Measurements from ENCODE around the gene C10orf120. TPM values are rescaled to one million over a fixed set of nuclear protein-coding genes. Genes with fewer than 3 reads are reported as not detected.

The C10orf120 gene
- total and polyA plus RNA-seq, 9 of the 15 experiments (the other 6 are each of a cell fraction or from before 2014, with no cell fraction given): not detected

DNA sequence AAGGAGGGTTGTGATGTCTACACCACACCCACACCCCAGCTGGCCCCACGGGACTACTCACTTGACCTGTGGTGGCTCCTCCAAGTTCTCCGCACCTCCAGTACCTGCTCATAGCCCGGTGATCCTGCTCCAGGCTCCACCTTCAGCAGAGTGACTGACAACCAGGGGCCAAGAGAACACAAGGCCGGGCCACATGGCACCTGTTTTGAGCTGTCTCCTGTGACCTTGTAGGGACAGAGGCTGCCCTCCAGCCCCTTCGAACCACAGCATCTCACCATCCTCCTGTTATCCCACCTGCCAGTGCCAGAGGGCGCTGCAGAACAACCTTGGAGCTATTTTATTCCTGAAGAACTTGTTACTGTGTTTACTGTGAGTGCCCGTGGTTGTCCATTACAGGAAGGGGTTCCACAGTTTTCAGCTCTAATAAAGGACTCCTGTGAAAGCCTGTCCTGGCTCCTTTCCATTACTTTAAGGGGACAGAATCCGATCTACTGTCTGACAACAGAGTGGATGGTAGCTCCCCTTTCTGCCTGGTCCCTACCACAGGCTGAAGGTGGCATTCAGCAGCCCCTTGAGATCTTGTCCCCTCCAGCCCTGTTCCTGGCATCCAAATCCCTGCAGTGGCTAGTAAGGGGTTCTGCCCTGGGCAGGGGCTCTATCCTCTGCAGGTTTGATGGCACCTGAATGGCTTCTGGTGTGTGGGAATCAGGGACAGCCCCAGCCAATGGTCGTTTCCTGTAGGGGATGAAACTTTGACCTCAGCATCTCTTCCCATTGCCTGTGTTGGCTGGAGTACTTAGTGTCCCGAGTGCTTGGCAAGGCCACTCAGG, 50.8 kb downstream of the C10orf120 start:
- no peaks in the 10 kb centered on the region for H4K20me1 ChIP-seq (replicated peaks; ENCODE audit: control insufficient read depth, insufficient read depth, low read length)
- peak; percentile 82 for ATAC-seq
- TF ChIP-seq CREM (IDR thresholded peaks at IDR 0.05; ENCODE audit: low read depth): no peak
- no peak for TF ChIP-seq U2AF1 (optimal IDR thresholded peaks at IDR 0.05; ENCODE audit: low read depth, low read length)
- TF ChIP-seq ZNF41 (CRISPR knock-in tag; conservative IDR thresholded peaks at IDR 0.05): no peak
- no peak for TF ChIP-seq PPARD (CRISPR knock-in tag; IDR thresholded peaks at IDR 0.05)
- TF ChIP-seq RFX7 (CRISPR knock-in tag; IDR thresholded peaks at IDR 0.05): no peak
- TF ChIP-seq HMGXB4 (CRISPR knock-in tag; IDR thresholded peaks at IDR 0.05): no peak
- TF ChIP-seq USF2 (CRISPR knock-in tag; IDR thresholded peaks at IDR 0.05): no peak
- TF ChIP-seq KLF16 (IDR thresholded peaks at IDR 0.05): no peak
- no peak for TF ChIP-seq NR2C2 (CRISPR knock-in tag; IDR thresholded peaks at IDR 0.05)
- no peak for TF ChIP-seq NR2C2 (tag; IDR thresholded peaks at IDR 0.05)
- no peak for TF ChIP-seq ATF1 (CRISPR knock-in tag; IDR thresholded peaks at IDR 0.05)
- TF ChIP-seq ATF1 (tag; IDR thresholded peaks at IDR 0.05): no peak
- TF ChIP-seq STAG1 (CRISPR knock-in tag; IDR thresholded peaks at IDR 0.05; ENCODE audit: borderline replicate concordance): peak; percentile 32; the same call in 1 of the 2 replicates
- no peak for TF ChIP-seq CTBP1 (IDR thresholded peaks at IDR 0.05; ENCODE audit: borderline replicate concordance)
- TF ChIP-seq BDP1 (IDR thresholded peaks at IDR 0.05; ENCODE audit: insufficient read depth, insufficient read length): no peak

More for the DNA sequence above, 50.8 kb downstream of the C10orf120 start:
- POLR2A ChIA-PET: no interaction called here
- intact Hi-C loops (cut with micrococcal nuclease): loop anchor here (1.0 kb wide), 1 partner anchor 54 kb away; no protein-coding TSS in a partner anchor
- no peak overlapping the region for H2AFZ ChIP-seq (ENCODE audit: low read depth, low read length)
- BruUV-seq (replicated peaks): no TSS peak
- no peaks in the 10 kb centered on the region for H3K9me3 ChIP-seq (replicated peaks; ENCODE audit: control insufficient read depth, insufficient read depth, low read depth, low read length)
- FAIRE-seq (no peak), DNase-seq (ENCODE audit: extremely low read depth in 1 of 4, low spot score in 3 of 4) (peak; percentile 35 to 57 (median 39))
- no peaks in the 10 kb centered on the region for H3K79me2 ChIP-seq (ENCODE audit: control insufficient read depth, insufficient read depth, low read length)
- no peaks in the 10 kb centered on the region for H3K9me1 ChIP-seq (ENCODE audit: control insufficient read depth, insufficient read depth, low read length)
- no peak overlapping the region for H3K4me2 ChIP-seq (ENCODE audit: insufficient read depth, low read length)
- WGBS (ENCODE audit: insufficient coverage, low coverage, missing lambda C conversion rate): 0% methylated on average over 5 of the region's 10 CpGs
- no peaks in the 10 kb centered on the region for H3K36me3 ChIP-seq (ENCODE audit: control insufficient read depth, insufficient read depth, low read length)
- H3K27me3 ChIP-seq (ENCODE audit: control insufficient read depth in 2 of 2, insufficient read depth in 2 of 2, low read length in 2 of 2): no peaks in the 10 kb centered on the region; a peak in 1 of 5 replicates
- H3K4me3 ChIP-seq: no peak overlapping the region
- in situ Hi-C loops (cut with MboI): no loop called here
- CTCF ChIA-PET (ENCODE audit: low intra/inter-chr PET ratio): no interaction called here
- no peak overlapping the region for H3K27ac ChIP-seq (ENCODE audit: extremely low read depth, low read depth, low read length)
- no peaks in the 10 kb centered on the region; a peak in 2 of 5 replicates for H3K4me1 ChIP-seq (replicated peaks in 1 of 2; ENCODE audit: control insufficient read depth in 2 of 2, insufficient read depth in 2 of 2, low read length in 2 of 2)
- H3K9ac ChIP-seq (ENCODE audit: insufficient read depth in 1 of 2, low read depth in 2 of 2, low read length in 2 of 2): no peak overlapping the region
